ENCODE results near the gene SCO2.

Gene SCO2

DNA sequence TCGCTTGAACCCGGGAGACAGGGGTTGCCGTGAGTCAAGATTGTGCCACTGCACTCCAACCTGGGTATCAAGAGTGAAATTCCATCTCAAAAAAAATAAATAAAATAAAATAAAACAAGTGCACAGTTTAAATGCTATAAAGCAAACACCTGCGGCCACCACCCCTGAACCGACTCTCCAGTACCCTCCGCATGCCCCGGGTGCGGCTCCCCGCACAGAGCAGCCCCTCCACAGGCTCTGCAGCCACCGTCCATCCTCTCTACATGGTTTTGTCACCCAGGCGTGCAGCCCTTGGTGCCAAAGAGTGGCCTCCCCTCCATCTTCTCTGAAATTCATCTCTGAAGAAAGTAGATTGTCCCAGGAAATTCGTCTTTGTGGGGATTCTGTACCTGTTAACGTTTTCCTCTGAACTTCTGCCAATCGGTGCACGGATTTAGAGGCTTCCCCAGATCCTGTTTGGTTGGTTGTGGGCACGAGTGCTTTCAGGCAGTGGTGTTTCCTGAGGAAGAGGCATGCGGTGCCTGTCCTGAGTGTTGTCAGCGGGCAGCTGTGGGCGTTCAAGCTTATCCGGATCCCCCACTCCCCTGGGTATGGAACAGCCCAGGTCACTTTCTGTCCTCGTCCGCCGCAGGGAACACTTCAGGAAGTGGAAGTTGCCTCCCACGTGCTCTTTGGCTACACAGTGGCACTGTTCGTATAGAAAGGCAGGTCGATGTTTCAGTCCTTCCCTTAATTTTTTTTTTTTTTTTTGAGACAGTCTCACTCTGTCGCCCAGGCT is 34.7 kb downstream of the SCO2 start:
- DNase-seq = no peak

DNA sequence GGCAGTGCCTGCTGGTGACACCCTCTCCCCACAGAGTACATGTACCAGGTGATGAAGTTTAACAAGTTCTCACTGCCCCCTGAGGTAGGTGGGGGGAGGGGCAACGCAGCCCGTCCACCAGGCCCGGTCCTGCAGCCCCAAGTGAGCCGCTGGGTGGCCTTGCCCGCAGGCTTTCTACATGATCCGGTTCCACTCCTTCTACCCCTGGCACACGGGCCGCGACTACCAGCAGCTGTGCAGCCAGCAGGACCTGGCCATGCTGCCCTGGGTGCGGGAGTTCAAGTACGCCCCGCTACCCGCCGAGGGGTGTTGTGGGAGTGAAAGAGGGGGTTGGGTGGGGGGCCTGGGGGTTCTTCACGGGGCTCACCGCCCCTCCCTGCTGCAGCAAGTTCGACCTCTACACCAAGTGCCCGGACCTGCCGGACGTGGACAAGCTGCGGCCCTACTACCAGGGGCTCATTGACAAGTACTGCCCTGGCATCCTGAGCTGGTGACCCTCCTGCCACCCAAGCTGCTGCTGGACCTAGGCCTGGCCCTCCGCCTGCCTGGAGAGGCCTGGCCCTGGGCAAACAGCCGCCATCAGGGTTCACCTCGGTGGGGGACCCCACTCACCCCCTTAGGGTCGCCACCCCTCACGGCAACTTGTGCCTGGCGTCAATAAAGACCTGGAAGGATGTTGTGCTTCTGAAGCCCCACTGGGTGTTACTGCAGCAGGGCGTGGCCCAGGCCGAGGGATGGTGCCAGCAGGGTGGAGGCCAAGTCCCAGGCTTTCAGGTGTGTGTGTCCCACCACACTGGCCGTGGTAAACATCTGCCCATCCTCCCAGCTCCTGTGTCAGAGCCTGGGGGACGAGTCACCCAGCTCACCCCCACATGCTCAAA is 35.8 kb downstream of the SCO2 start:
- DNase-seq = no peak

DNA sequence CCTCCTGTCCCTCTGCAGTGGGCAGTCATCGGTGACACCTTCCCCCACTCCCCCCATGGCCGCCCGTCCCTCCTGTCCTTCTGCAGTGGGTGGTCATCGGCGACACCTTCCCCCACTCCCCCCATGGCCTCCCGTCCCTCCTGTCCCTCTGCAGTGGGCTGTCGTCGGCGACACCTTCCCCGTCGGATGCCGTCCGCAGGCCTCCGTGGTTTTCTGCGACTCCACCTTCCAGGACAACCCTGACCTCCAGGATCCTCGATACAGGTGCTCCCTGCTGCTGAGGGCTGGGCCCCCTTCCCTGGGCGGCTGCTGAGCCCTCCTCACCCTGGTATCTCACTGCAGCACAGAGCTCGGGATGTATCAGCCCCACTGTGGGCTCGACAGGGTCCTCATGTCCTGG is 36.5 kb downstream of the SCO2 start:
- no peak for DNase-seq

DNA sequence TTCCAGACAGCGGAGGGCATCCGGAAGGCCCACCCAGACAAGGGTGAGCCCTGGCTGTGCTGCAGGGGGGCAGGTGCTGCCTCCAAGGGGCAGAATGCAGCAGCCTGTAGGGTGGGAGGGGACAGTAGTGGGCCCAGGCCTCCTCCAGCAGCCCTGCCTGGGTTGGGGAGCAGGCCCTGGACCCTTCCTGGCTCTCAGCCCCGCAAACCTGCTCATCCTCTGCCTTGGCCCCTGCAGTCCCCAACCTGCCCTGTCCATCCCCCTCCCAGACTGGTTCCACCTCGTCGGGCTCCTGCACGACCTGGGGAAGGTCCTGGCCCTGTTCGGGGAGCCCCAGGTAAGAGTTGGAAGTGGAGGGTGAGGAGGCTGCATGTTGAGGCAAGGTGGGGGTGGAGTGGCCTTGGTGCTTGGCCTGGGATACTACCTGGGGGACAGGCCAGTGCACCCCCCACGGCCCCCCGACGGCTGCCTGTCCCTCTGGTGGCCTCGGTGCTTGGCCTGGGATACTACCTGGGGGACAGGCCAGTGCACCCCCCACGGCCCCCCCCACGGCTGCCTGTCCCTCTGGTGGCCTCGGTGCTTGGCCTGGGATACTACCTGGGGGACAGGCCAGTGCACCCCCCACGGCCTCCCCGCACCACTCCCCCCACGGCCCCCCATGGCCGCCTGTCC is 37.3 kb downstream of the SCO2 start:
- DNase-seq = no peak

DNA sequence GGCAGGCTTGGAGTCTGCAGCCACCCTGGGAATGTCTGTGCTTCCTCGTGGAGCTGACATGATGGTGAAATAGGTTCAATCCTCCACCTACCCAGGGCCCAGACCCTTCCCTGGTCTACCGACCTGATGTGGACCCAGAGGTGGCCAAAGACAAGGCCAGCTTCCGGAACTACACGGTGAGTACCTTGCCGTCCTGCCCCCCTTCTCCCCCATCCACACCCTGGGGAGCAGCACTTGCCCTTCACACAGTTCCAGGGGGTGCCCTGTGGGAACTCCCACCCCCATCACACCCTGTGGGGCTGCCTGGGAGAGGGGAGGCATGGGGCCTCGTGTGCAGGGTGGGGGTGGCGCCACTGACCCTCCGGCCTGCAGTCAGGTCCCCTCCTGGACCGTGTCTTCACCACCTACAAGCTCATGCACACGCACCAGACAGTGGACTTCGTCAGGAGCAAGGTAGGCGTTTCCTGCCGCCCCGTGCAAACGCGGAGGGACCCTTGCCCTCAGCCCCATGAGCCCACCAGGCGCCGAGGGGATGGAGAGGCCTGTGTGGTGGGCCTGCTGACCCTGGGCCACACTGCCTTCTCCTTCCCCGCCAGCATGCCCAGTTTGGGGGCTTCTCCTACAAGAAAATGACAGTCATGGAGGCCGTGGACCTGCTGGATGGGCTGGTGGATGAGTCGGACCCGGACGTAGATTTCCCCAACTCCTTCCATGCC is 38.0 kb downstream of the SCO2 start:
- DNase-seq = no peak

DNA sequence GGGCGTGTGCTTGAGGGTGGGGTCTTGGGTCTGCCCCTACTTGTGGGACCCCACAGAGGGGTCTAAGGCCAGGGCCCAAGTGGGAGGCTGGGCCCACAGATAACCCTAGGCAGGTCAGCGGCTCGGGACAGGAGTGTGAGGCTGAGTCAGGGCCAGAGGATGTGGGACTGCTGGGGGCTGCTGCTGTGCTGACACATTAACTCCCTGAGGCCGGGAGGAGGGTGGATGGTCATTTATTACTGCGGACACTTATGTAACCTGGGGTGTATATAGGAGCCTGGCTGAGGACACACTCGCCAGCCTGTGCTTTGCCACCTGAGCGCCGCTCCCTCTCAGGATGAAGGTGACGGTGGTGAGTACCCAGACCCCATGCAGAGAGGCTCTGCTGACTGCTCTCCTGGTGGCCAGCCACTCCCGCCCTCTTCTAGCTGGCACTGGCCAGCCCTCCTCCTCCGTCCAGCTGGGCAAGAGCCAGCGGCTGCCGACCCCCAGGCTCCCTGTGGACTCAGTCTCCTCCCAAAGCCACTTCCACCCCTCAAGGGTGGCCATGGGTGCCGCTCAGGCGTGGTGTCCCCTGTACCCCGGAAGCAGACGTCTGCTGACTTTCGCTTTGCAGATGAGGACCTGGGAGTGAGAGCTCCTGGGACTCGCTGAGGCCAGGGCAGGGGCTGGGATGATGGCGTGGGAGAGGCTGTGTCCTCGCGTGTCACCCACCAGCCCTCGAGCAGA is 38.7 kb downstream of the SCO2 start, which contains the start of gene MIOX:
Gene MIOX, plus strand, starts transcription at position 299 of the 729 bp plus-strand sequence. Its CDS starts 39 bp downstream, at position 338.
- no peak for DNase-seq

DNA sequence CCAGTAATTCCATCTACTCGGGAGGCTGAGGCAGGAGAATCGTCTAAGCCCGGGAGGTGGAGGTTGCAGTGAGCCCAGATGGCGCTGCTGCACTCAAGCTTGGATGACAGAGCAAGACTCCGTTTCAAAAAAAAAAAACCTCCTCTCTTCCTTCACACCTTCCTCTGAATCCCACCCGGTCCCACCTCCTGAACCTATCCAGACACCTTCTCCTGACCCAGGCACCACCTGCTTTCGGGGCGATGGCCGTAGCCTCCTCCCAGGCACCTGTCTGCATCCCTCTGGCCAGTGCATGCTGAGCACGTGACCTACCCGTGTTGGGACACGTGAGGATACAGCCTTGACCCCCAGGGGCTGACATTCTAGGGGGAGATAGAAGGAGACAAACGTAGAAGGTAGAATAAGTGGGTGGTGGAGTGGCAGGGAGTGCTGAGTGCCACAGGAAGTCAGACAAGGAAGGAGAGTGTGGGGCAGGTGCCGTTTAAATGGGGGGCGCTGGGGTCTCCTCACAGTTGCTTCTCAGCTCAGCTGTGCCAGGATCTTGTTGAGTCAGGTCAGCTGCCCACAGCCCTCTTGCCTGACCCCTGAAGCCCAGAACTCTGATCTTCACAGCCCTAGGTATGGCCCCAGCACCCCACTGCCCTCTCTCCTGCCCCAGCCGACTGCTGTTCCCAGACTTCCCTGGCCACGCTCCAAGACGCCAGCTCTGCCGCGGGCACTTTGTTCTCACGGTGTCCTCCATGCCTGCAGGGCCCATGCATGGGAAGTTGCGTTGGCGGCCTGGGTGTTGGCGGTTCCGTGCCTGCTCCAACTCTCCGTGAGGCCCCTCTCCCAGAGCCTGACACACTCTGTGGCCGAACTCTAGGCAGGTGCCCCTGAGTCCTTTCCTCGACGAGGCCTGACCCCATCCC is 39.9 kb downstream of the SCO2 start:
- DNase-seq = no peak

DNA sequence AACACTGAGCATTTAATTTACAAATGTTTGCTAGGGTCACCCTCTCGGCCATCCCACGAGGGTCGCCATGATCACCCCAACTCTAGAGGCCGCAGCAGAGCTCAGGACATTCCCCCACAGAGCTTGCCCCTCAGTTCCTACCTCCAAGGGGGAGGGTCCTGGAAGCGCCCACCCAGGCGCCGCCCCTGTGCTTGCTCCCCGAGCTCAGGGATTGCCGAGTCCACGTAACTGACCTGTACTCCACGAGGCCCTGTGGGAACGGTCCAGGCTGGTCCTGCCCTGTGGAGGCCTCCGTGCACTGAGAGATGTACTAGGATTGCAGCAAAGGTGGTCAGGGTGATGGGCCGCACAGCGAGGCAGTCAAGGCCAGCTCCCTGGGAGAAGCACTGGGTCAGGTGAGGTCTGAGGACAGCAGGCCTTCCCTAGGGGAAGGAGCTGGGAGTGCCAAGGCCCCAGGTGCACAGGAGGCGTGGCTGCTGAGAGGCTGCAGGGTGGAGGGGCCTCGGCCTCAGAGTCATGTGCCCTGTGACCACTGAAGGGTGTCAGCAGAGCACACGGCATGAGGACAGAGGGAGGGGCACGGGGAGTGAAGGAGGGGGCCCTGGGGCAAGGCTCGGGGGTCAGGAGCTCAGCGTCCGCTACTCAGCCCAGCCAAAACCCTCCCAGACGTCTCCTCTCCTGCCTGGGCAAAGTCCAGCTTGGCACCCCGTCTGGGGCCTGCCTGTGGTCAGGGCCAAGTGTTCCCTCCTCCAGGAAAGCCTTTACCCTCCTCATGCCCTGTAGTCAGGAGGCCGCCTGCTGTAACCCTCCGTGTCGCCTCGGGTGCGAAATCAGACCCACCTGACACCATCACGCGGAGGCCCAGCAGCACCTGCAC is 41.2 kb downstream of the SCO2 start:
- no peak for DNase-seq

GRCh38 chr22:50483556-50483955 is 41.8 kb downstream of the SCO2 start:
- DNase-seq = no peak

GRCh38 chr22:50483106-50483505 is 42.3 kb downstream of the SCO2 start:
- no peak for DNase-seq

GRCh38 chr22:50482107-50483074 is 43.0 kb downstream of the SCO2 start:
- no peak for DNase-seq

DNA sequence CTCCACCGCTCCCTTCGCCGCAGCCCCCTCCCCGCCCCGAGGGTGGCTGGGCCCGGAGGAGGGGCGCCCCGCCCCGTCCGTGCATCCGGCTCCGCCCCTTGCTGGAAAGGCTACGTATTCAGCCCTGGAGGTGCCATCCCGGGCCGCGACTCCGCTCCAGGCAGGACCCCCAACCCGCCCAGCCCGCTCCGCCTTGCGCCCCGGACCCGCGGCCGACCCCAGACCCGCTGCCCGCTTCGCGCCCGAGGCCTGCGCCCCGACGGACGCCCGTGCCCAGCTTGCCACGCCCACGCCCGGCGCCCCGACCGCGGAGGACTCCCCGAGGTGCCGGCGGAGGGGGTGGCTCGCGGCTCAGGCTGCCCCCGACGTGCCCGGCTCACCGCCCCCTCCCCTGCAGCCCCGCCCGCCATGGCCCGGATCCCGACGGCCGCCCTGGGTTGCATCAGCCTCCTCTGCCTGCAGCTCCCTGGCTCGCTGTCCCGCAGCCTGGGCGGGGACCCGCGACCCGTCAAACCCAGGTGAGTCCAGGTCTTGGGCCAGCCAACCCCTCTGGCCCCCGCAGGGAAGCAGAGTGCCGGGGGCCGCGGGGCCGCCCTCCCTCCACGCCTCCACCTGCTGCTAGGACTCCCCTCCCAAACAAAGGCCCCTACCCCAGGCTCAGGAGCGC is 43.8 kb downstream of the SCO2 start, which contains the start of gene ADM2:
Gene ADM2, plus strand, starts transcription at position 104 of the 667 bp plus-strand sequence. Its CDS starts 305 bp downstream, at position 409.
- no peak for DNase-seq

DNA sequence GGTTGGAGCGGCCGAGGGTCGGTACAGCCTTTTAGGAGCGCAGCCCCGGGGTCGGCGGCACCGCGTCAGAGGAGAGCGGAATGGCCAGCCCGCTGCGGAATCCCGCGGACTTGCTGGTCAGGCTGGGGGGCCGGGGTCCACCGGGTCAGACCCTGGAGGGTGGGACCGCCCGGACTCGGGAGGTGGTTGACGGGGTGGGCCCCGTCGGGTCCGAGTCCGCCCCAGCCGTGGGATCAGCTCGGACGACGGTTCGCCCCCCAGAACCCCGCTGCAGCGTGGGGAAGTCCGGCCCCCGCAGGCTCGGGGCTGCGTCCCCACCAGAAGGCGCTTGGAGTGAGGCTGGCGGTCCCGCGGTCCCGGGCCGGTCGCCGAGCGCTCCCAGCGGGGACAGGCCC is 44.4 kb downstream of the SCO2 start:
- DNase-seq = no peak

- DNase-seq = no peak
Measured at GRCh38 chr22:50479721-50480120, 45.7 kb downstream of the SCO2 start.

- DNase-seq = no peak
Measured at GRCh38 chr22:50477923-50478322, 47.5 kb downstream of the SCO2 start.

DNA sequence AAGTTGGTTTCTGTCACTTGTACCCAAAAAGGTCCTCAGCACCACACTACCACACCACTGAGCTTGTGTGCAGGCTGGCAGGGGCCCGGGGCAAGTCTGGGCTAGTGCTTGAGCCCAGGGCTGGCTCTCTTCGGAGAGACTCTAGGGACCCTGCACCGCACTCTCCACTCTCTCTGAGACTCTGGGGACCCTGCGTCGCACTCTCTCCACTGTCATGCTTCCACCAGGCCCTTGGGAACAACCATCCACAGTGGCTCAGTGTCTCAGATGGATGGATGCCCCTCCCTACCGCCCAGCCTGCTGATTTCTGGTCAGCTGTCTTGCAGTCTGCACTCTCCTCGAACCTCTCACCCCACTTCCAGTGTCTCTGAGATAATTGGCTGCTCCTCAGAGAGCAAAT is 48.5 kb downstream of the SCO2 start:
- no peak for DNase-seq

GRCh38 chr22:50475652-50476002 is 49.8 kb downstream of the SCO2 start:
- no peak for DNase-seq

Data from NCI-H1092 (cell line).